Neuronal stem cell (in vitro differentiated cells): ENCODE results near the gene FLAD1.

ENCODE experiments used
- DNase-seq: peaks from one replicate; pipeline ENCODE4 v3.0.0-alpha.2; 2013; ENCODE audit warnings: low spot score
- H2AFZ ChIP-seq: one replicate; pipeline ENCODE4 v1.6.1; 2013; ENCODE audit warnings: mild to moderate bottlenecking, low read length, inconsistent platforms
- H2AK5ac ChIP-seq: 2 replicates; pipeline ENCODE4 v1.6.1; 2013; ENCODE audit warnings: low read depth, mild to moderate bottlenecking, inconsistent platforms, low read length, moderate library complexity, mixed read lengths
- H2BK120ac ChIP-seq: 2 replicates; pipeline ENCODE4 v1.6.1; 2013; ENCODE audit warnings: low read depth, mild to moderate bottlenecking, inconsistent platforms, low read length, moderate library complexity, mixed read lengths
- H2BK12ac ChIP-seq: one replicate; pipeline ENCODE4 v1.6.1; 2013; ENCODE audit warnings: low read length, inconsistent platforms
- H2BK15ac ChIP-seq: 2 replicates; pipeline ENCODE4 v1.6.1; 2013; ENCODE audit warnings: mild to moderate bottlenecking, low read length, inconsistent platforms, mixed read lengths
- H2BK5ac ChIP-seq: one replicate; pipeline ENCODE4 v1.6.1; 2013; ENCODE audit warnings: inconsistent platforms, mild to moderate bottlenecking, low read length, moderate library complexity
- H3K14ac ChIP-seq: one replicate; pipeline ENCODE4 v1.6.1; 2013; ENCODE audit warnings: low read length, inconsistent platforms
- H3K18ac ChIP-seq: 2 replicates; pipeline ENCODE4 v1.6.1; 2013; ENCODE audit warnings: low read length, inconsistent platforms
- H3K23ac ChIP-seq: 2 replicates; pipeline ENCODE4 v1.6.1; 2013; ENCODE audit warnings: low read depth, mild to moderate bottlenecking, mixed read lengths, low read length, inconsistent platforms; ENCODE audit not compliant: poor library complexity
- H3K27ac ChIP-seq: replicated peaks from 3 replicates; pipeline ENCODE4 v1.5.1; 2013; ENCODE audit warnings: low read length, inconsistent platforms
- H3K27me3 ChIP-seq, 3 experiments: 2 replicates each; pipeline ENCODE4 v1.6.1; 2013; ENCODE audit warnings: low read length in 3 of 3, mild to moderate bottlenecking in 2 of 3, inconsistent platforms in 1 of 3, low read depth in 1 of 3, mixed read lengths in 1 of 3, moderate library complexity in 1 of 3; ENCODE audit not compliant: control insufficient read depth in 3 of 3, insufficient read depth in 3 of 3
- H3K36me3 ChIP-seq, 2 donors: replicated peaks in 1 of 2; 2 replicates each; pipeline ENCODE4 v1.6.1; 2013; ENCODE audit warnings: low read length in 2 of 2; ENCODE audit not compliant: control insufficient read depth in 2 of 2, insufficient read depth in 2 of 2
- H3K4ac ChIP-seq: 2 replicates; pipeline ENCODE4 v1.6.1; 2013; ENCODE audit warnings: inconsistent platforms, mild to moderate bottlenecking, low read length, moderate library complexity
- H3K4me1 ChIP-seq, 2 donors: 1 replicate in 1 of 2; 2 replicates in 1 of 2; pipeline ENCODE4 v1.6.1; 2013; ENCODE audit warnings: low read length in 2 of 2, low read depth in 1 of 2; ENCODE audit not compliant: control insufficient read depth in 2 of 2, insufficient read depth in 1 of 2
- H3K4me2 ChIP-seq: one replicate; pipeline ENCODE4 v1.6.1; 2013; ENCODE audit warnings: mild to moderate bottlenecking, low read length, inconsistent platforms; ENCODE audit not compliant: insufficient read depth, poor library complexity, severe bottlenecking
- H3K4me3 ChIP-seq, 2 donors: 2 replicates each; pipeline ENCODE4 v1.5.1; 2013; ENCODE audit warnings: low read length in 2 of 2, mild to moderate bottlenecking in 2 of 2, inconsistent platforms in 1 of 2, moderate library complexity in 1 of 2
- H3K79me1 ChIP-seq: one replicate; pipeline ENCODE4 v1.6.1; 2013; ENCODE audit warnings: low read depth, mild to moderate bottlenecking, inconsistent platforms, low read length, moderate library complexity
- H3K9ac ChIP-seq: one replicate; pipeline ENCODE4 v1.6.1; 2013; ENCODE audit warnings: mild to moderate bottlenecking, low read depth, low read length, inconsistent platforms; ENCODE audit not compliant: poor library complexity
- H3K9me3 ChIP-seq, 2 donors: replicated peaks in 1 of 2; 2 replicates each; pipeline versions ENCODE3 to v1.6.1; 2013; ENCODE audit warnings: low read length in 2 of 2, mild to moderate bottlenecking in 2 of 2, inconsistent platforms in 1 of 2, low read depth in 1 of 2, mixed read lengths in 1 of 2, moderate library complexity in 1 of 2; ENCODE audit not compliant: control insufficient read depth in 2 of 2, insufficient read depth in 1 of 2
- H4K8ac ChIP-seq: one replicate; pipeline ENCODE4 v1.6.1; 2013; ENCODE audit warnings: low read depth, mild to moderate bottlenecking, inconsistent platforms, low read length, moderate library complexity
- H4K91ac ChIP-seq: one replicate; pipeline ENCODE4 v1.6.1; 2013; ENCODE audit warnings: low read length, low read depth, mild to moderate bottlenecking, inconsistent platforms; ENCODE audit not compliant: poor library complexity
- WGBS, 2 donors: extraction: QIAGEN DNeasy Blood & Tissue Kit; methylation state at CpG; one replicate each; pipeline ENCODE4 v1.1.7; 2013; ENCODE audit warnings: missing lambda C conversion rate in 2 of 2, mixed read lengths in 1 of 2; ENCODE audit not compliant: insufficient read length in 2 of 2, insufficient replicate concordance in 1 of 2; ENCODE audit errors: extremely low coverage in 2 of 2; 5-methylcytosine and 5-hydroxymethylcytosine counted together

FLAD1 gene

GRCh38 chr1:154943649-154944400, 39.3 kb upstream of the FLAD1 start:
- Histone ChIP-seq H3K27ac (no peak overlapping the region), H3K36me3 (peaks cover 35 to 38% of the 10 kb centered on the region in 2 donors), H3K4ac (no peak overlapping the region), H2AK5ac (no peak overlapping the region), H3K4me2 (no peak overlapping the region), H2BK15ac (no peak overlapping the region), H3K9ac (no peak overlapping the region), H2AFZ (no peak overlapping the region), H3K9me3 (no peaks in the 10 kb centered on the region), H3K14ac (no peak overlapping the region), H4K8ac (no peak overlapping the region), H3K18ac (no peak overlapping the region), H3K23ac (no peak overlapping the region), H3K27me3 (no peaks in the 10 kb centered on the region), H3K4me1 (peaks cover 20 to 42% of the 10 kb centered on the region in 2 donors), H3K4me3 (no peak overlapping the region), H2BK5ac (no peak overlapping the region), H4K91ac (no peak overlapping the region), H2BK120ac (no peak overlapping the region), H2BK12ac (no peak overlapping the region), H3K79me1 (peaks cover 6% of the 10 kb centered on the region)
- no CpG with 5 or more reads among the region's 6 CpGs for WGBS, 2 donors
- DNase-seq, result peak; percentile 44

DNA sequence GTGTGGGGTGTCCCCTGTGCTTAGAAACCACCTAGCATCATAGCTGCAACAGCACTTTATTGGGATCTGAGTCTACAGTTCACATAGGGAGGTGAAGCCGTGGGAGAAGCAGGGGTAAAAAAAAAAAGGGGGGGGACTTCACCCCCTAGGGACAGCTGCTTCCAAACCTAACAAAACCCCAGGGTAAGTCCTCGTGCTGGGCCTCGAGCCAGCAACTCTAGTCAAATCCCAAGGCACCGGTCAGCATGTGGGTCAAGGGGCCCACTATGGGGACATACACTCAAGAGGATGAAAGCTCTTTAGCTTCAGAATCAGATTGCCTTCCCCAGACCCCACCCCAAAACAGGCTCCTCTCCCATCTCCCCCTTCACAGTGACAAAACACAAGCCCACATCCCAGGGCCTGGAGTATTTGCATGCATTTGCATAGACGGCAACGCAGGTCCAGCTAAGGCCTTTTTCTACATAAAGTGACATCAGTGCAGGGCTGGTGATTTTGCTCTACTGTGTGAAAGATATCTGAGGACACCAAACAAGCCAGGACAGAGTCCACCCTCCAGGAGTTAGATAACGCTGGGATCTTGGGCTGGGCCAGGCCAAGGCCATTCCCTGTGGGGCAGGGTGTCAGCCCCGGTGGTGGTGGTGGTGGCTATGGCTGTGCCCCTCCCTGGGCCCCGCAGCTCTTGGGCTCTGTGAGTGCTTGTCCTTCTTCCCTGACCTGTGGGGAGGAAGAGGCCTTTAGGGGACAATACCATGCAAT, 38.6 kb upstream of the FLAD1 start:
- H3K9ac ChIP-seq, result no peak overlapping the region
- no peak overlapping the region for H3K27ac ChIP-seq
- H3K23ac ChIP-seq, result no peak overlapping the region
- H3K4me1 ChIP-seq, result peaks cover 20 to 42% of the 10 kb centered on the region in 2 donors
- H3K27me3 ChIP-seq, result no peaks in the 10 kb centered on the region
- no peak overlapping the region for H3K4me2 ChIP-seq
- peaks cover 6% of the 10 kb centered on the region for H3K79me1 ChIP-seq
- no peak for DNase-seq
- no peak overlapping the region for H4K8ac ChIP-seq
- no CpG with 5 or more reads among the region's 9 CpGs for WGBS, 2 donors
- no peak overlapping the region for H3K18ac ChIP-seq
- H3K4me3 ChIP-seq, result no peak overlapping the region
- H3K4ac ChIP-seq, result no peak overlapping the region
- no peak overlapping the region for H2AK5ac ChIP-seq
- no peak overlapping the region for H2BK12ac ChIP-seq
- H2AFZ ChIP-seq, result no peak overlapping the region
- H2BK15ac ChIP-seq, result no peak overlapping the region
- no peak overlapping the region for H2BK120ac ChIP-seq
- no peak overlapping the region for H4K91ac ChIP-seq
- H2BK5ac ChIP-seq, result no peak overlapping the region
- H3K36me3 ChIP-seq, result peaks cover 35 to 38% of the 10 kb centered on the region in 2 donors
- no peak overlapping the region for H3K14ac ChIP-seq
- no peaks in the 10 kb centered on the region for H3K9me3 ChIP-seq

DNA sequence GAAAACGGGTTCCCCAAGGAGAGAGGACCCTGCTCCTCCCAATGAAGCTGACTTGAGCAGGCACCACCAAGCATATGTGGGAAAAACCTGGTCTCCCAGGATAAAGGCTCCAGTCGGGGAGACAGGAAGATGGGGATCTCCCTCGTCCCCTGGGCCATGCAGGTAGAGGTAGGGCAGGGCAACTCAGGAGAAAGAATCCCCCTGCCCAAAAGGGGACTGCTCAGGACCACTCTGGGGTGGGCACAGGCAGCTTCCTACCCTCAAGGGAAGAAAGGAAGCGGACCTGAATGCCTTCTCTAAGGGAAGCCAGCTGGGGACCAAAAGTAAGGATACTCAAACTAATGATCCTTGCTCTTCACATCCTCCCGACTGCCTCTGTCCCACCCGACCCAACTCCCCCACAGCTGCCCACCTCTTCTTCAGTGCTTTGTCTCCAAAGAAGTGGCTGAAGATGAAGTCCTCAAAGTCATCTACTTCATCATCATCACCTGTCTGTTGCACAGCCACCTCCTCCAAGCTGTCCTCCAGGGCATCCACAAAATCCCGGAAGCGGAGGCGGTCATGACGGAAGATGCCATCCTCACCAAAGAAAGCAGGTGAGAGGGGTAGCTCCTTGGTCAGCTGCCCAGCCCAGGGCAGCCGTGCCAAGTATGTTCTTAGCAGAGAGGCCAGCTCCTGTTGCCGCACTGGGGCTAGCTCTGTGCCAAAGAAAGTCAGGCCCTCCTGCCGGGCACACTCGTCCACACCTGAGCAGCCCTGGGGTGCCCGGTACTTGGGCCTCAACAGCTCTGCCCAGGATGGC, 37.8 kb upstream of the FLAD1 start:
- Histone ChIP-seq H3K36me3 (peaks cover 35 to 39% of the 10 kb centered on the region in 2 donors), H3K9me3 (no peaks in the 10 kb centered on the region), H3K23ac (no peak overlapping the region), H4K8ac (no peak overlapping the region), H2BK12ac (no peak overlapping the region), H3K79me1 (peaks cover 6% of the 10 kb centered on the region), H3K4ac (no peak overlapping the region), H3K14ac (no peak overlapping the region), H3K9ac (no peak overlapping the region), H2BK5ac (no peak overlapping the region), H3K18ac (no peak overlapping the region), H2AFZ (no peak overlapping the region), H4K91ac (no peak overlapping the region), H3K4me1 (peaks cover 14 to 37% of the 10 kb centered on the region in 2 donors), H3K4me2 (no peak overlapping the region), H2BK15ac (no peak overlapping the region), H2BK120ac (no peak overlapping the region), H3K27me3 (no peaks in the 10 kb centered on the region), H3K4me3 (no peak overlapping the region), H3K27ac (no peak overlapping the region), H2AK5ac (no peak overlapping the region)
- DNase-seq, result no peak
- WGBS, 2 donors, result no CpG with 5 or more reads among the region's 15 CpGs
